Lower lobe of right lung (tissue), 2 donors: Measurements from ENCODE around the gene S100A12. TPM values are rescaled to one million over a fixed set of nuclear protein-coding genes. Genes with fewer than 3 reads are reported as not detected.

Experiments used
- ATAC-seq, 2 donors: fragments of 200-7000 bp; cut with Tn5 transposase; one replicate each; pipeline ENCODE4 v1.9.1; 2020 to 2022; ENCODE audit warnings: mild to moderate bottlenecking in 2 of 2, moderate library complexity in 2 of 2
- DNase-seq: peaks from one replicate; pipeline ENCODE4 v3.0.0-alpha.2; 2020
- H3K27ac ChIP-seq: fragments of 200-600 bp; one replicate; pipeline ENCODE4 v1.8.0; 2022
- H3K27me3 ChIP-seq: fragments of 200-600 bp; one replicate; pipeline ENCODE4 v1.8.0; 2022; ENCODE audit warnings: low read depth
- H3K36me3 ChIP-seq: fragments of 200-600 bp; one replicate; pipeline ENCODE4 v1.8.0; 2022; ENCODE audit warnings: mild to moderate bottlenecking
- H3K4me1 ChIP-seq: fragments of 200-600 bp; one replicate; pipeline ENCODE4 v1.8.0; 2022
- H3K4me3 ChIP-seq: fragments of 200-600 bp; one replicate; pipeline ENCODE4 v1.8.0; 2022; ENCODE audit warnings: mild to moderate bottlenecking
- H3K9me3 ChIP-seq: fragments of 200-600 bp; one replicate; pipeline ENCODE4 v1.8.0; 2022
- CTCF ChIP-seq: fragments of 200-600 bp; IDR thresholded peaks from one replicate; pipeline ENCODE4 v1.8.0; 2022; ENCODE audit warnings: antibody characterized with exemption, mild to moderate bottlenecking
- intact Hi-C: fragments of 100-400 bp; cut with DNase I; formaldehyde crosslinking; loops from one replicate; pipeline ENCODE4 v1.11.0; 2022
- total RNA-seq: library from RNA; stranded (reverse); fragmentation: NEBNext Ultra II Directional; extraction: Animal tissue kit (Norgen Biotek cat#: 25700); gene quantifications from one replicate; pipeline ENCODE4 v1.2.1, GENCODE V29; 2021
- donor health status: DM: no; HTN: yes; CAD: no; lungs with severe emphysema.

Gene S100A12
- total RNA-seq, 1 donor from 2014 or later, result 54.9 TPM

- peaks cover 15% of the 10 kb centered on the region for H3K4me1 ChIP-seq
- ATAC-seq (peak in 1 of 2 donors; percentile 27), DNase-seq (no peak)
- no peaks in the 10 kb centered on the region for H3K9me3 ChIP-seq
- H3K4me3 ChIP-seq, result no peak overlapping the region
- no peaks in the 10 kb centered on the region for H3K27me3 ChIP-seq
- no peaks in the 10 kb centered on the region for H3K36me3 ChIP-seq
- H3K27ac ChIP-seq, result no peak overlapping the region
- intact Hi-C loops, result no loop called here
- TF ChIP-seq CTCF, result no peak
Observed at GRCh38 chr1:153364766-153365666, 10.4 kb downstream of the S100A12 start.

GRCh38 chr1:153364156-153364555 lies 11.3 kb downstream of the S100A12 start:
- Histone ChIP-seq H3K4me1 (peaks cover 15% of the 10 kb centered on the region), H3K36me3 (no peaks in the 10 kb centered on the region), H3K27me3 (no peaks in the 10 kb centered on the region), H3K27ac (no peak overlapping the region), H3K4me3 (no peak overlapping the region), H3K9me3 (no peaks in the 10 kb centered on the region)
- intact Hi-C loops, result no loop called here
- no peak for TF ChIP-seq CTCF
- ATAC-seq (no peak), DNase-seq (no peak)

- no peak for ATAC-seq
- H3K9me3 ChIP-seq, result no peaks in the 10 kb centered on the region
- no peak for DNase-seq
- intact Hi-C loops, result no loop called here
- H3K4me1 ChIP-seq, result peaks cover 15% of the 10 kb centered on the region
- no peak overlapping the region for H3K27ac ChIP-seq
- no peaks in the 10 kb centered on the region for H3K27me3 ChIP-seq
- no peak overlapping the region for H3K4me3 ChIP-seq
- no peak for TF ChIP-seq CTCF
- H3K36me3 ChIP-seq, result no peaks in the 10 kb centered on the region
Observed at GRCh38 chr1:153363641-153364040, 11.8 kb downstream of the S100A12 start.

- Histone ChIP-seq H3K36me3 (no peaks in the 10 kb centered on the region), H3K27me3 (no peaks in the 10 kb centered on the region), H3K27ac (no peak overlapping the region), H3K4me3 (no peak overlapping the region), H3K9me3 (no peaks in the 10 kb centered on the region), H3K4me1 (peaks cover 13% of the 10 kb centered on the region)
- ATAC-seq (no peak), DNase-seq (no peak)
- no peak for TF ChIP-seq CTCF
- intact Hi-C loops, result no loop called here
Observed at GRCh38 chr1:153362187-153362775, 13.1 kb downstream of the S100A12 start.

GRCh38 chr1:153361480-153362109 lies 13.8 kb downstream of the S100A12 start:
- intact Hi-C loops, result no loop called here
- Histone ChIP-seq H3K4me3 (no peak overlapping the region), H3K27ac (no peak overlapping the region), H3K36me3 (no peaks in the 10 kb centered on the region), H3K9me3 (no peaks in the 10 kb centered on the region), H3K27me3 (no peaks in the 10 kb centered on the region), H3K4me1 (peaks cover 12% of the 10 kb centered on the region)
- TF ChIP-seq CTCF, result no peak
- no peak for DNase-seq
- ATAC-seq, result no peak
